Uterine smooth muscle cell (primary cell): ENCODE results near the gene CCDC152. TPM values are rescaled to one million over a fixed set of nuclear protein-coding genes. Genes with fewer than 3 reads are reported as not detected.

Experiments used
- total RNA-seq: library from RNA; depleted of rRNA; stranded (reverse); fragments of >200 nt; gene quantifications from 2 replicates; pipeline ENCODE4 v1.2.3, GENCODE V29; 2014

The CCDC152 gene, protein sequence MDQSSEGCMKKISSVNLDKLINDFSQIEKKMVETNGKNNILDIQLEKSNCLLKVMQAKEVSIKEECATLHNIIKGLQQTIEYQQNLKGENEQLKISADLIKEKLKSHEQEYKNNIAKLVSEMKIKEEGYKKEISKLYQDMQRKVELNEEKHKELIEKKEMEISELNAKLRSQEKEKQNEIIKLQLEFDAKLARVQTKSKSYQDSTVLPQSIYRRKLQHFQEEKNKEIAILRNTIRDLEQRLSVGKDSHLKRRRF
- 0.50 and 1.2 TPM in 2 replicates for total RNA-seq

GRCh38 chr5:42756606-42757601, at the start of gene CCDC152:
Gene CCDC152, plus strand, starts transcription at chr5:42756818. Its CDS starts 2,304 bp downstream, at chr5:42759122.

DNA sequence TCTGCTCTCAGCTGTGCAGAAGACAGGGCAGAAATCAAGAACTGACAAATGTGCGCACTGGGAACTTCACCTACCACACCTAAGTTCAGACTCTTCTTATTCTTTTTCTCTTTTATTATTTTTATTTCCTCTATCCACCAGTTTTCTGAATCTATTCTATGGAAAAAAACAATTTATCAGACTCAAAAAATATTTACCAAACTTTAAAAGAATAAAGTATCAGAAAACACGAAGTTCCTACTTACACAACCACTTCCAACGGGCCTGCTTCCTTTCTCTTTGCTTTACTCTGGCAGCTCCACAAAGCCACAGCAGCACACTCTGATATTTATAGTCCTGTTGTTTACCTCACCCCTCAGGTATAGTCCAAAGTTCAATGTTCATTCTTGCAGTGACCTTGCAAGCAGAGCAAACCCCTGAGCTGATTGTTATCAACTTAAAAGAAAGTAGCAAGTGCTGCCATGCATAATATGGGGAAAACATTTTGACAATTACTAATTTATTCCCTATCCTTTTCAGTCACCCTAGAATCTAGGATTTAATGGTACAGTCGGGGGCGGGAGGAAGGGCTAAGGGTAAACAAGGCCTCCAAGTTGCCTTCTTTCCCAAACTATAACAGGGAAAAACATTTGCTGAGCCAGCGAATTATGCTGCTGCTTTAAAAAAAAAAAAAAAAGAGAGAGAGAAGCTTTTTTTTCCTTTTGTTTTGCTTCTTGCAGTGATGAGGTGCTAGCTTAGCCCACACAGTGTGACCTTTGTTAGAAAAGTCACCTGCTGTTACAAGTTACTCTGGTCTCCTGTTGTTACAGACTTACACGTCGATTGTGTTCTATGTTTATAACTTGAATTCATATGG, 55.2 kb downstream of the CCDC152 start, which contains the start of gene SELENOP:
SELENOP (minus strand) TSS at position 302 of the 856 bp plus-strand sequence. CDS start 3,539 bp downstream, outside the sequence.

Other genes starting within 250 kb of the CCDC152 start
- 25.0 and 63.2 TPM in 2 replicates for gene SELENOP, start 55.1 kb downstream of the CCDC152 start, total RNA-seq